Endothelial cell (in vitro differentiated cells): ENCODE data around the gene HSBP1L1. TPM values are rescaled to one million over a fixed set of nuclear protein-coding genes. Genes with fewer than 3 reads are reported as not detected.

ENCODE experiments used
- DNase-seq: peaks from one replicate; pipeline ENCODE4 v3.0.0; 2021; ENCODE audit warnings: low spot score
- H3K27ac Mint-ChIP-seq: one replicate; pipeline ENCODE4 v1.8.0; 2021; ENCODE audit warnings: mixed read lengths, inconsistent platforms; ENCODE audit not compliant: unreplicated experiment
- H3K27me3 Mint-ChIP-seq: one replicate; pipeline ENCODE4 v1.8.0; 2021; ENCODE audit warnings: mild to moderate bottlenecking, moderate library complexity, mixed read lengths, inconsistent platforms; ENCODE audit not compliant: unreplicated experiment
- H3K36me3 Mint-ChIP-seq: one replicate; pipeline ENCODE4 v1.8.0; 2021; ENCODE audit warnings: mild to moderate bottlenecking, low read depth, mixed read lengths, inconsistent platforms; ENCODE audit not compliant: unreplicated experiment
- H3K4me1 Mint-ChIP-seq: one replicate; pipeline ENCODE4 v1.8.0; 2021; ENCODE audit warnings: mild to moderate bottlenecking, mixed read lengths, inconsistent platforms; ENCODE audit not compliant: unreplicated experiment
- H3K4me3 Mint-ChIP-seq: one replicate; pipeline ENCODE4 v1.8.0; 2021; ENCODE audit warnings: mild to moderate bottlenecking, mixed read lengths, inconsistent platforms; ENCODE audit not compliant: unreplicated experiment
- H3K9me3 Mint-ChIP-seq: one replicate; pipeline ENCODE4 v1.8.0; 2021; ENCODE audit warnings: mixed read lengths, inconsistent platforms; ENCODE audit not compliant: unreplicated experiment
- CTCF ChIP-seq: fragments of 200-600 bp; sonication (generic); IDR thresholded peaks from one replicate; pipeline ENCODE4 v1.5.0; 2021; ENCODE audit warnings: antibody characterized with exemption; ENCODE audit not compliant: unreplicated experiment
- total RNA-seq: library from RNA; stranded (reverse); fragmentation: NEBNext Ultra II Directional; extraction: Animal tissue kit (Norgen Biotek cat#: 25700); gene quantifications from one replicate; pipeline ENCODE4 v1.2.1, GENCODE V29; 2021; ENCODE audit not compliant: unreplicated experiment

The HSBP1L1 gene
- total RNA-seq, 1 donor from 2014 or later = 0.87 TPM

GRCh38 chr18:79921984-79922965 is 42.2 kb upstream of the HSBP1L1 start:
- Mint-ChIP-seq H3K27me3 (peaks cover 17% of the 10 kb centered on the region), H3K9me3 (no peaks in the 10 kb centered on the region), H3K4me3 (no peak overlapping the region), H3K4me1 (no peaks in the 10 kb centered on the region), H3K27ac (no peak overlapping the region), H3K36me3 (peaks cover 32% of the 10 kb centered on the region)
- no peak for DNase-seq
- no peak for TF ChIP-seq CTCF

DNA sequence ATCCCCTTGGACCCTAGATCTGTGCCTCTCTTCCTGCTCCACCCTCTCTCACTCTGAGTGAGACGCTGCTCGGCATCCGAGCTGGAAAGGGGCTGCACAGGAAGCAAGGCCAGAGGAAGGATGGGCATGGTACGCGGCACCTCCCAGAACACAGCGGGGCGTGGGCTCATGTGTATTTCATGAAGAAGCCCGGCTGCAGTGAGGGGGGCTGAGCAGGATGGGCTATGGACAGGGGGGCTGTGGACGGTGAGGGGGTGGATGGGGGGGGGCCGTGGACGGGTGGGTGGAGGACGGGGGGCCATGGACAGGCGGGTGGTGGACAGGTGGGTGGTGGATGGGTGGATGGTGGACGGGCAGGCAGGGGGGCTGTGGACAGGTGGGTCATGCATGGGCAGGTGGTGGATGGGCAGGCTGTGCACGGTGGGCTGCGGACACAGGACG is 41.5 kb upstream of the HSBP1L1 start:
- Mint-ChIP-seq H3K36me3 (peaks cover 26% of the 10 kb centered on the region), H3K27me3 (peaks cover 13% of the 10 kb centered on the region), H3K4me3 (no peak overlapping the region), H3K4me1 (no peaks in the 10 kb centered on the region), H3K9me3 (no peaks in the 10 kb centered on the region), H3K27ac (no peak overlapping the region)
- TF ChIP-seq CTCF = no peak
- DNase-seq = peak; percentile 1

DNA sequence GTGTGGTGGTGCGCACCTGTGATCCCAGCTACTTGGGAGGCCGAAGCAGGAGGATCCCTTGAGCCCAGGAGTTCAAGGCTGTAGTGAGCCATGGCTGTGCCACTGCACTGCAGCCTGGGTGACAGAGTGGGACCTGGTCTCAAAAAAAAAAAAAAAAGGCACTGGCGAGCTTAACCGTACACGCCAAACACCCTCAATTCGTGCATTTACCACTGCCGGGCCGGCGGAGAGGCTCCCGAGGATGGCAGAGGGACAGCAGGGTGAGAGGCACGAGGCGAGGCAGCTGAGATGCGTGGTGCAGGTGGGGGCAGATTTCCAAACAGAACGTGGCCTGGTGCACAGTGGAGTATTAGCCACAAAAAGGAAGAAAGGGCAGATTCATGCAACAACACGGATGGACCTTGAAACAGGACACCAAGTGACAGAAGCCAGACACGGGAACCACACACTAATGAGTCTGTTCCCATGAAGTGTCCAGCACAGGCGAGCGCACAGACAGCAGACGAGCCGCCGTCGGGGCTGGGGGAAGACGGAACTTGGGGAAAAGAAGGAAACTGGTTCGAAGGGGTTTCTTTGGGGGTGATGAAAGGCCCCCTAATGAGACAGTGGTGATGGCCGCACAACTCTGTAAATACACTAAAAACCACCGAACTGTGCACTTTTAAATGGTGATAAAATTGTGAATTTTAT is 40.4 kb upstream of the HSBP1L1 start:
- no peak for DNase-seq
- Mint-ChIP-seq H3K9me3 (no peaks in the 10 kb centered on the region), H3K36me3 (peaks cover 28% of the 10 kb centered on the region), H3K4me1 (no peaks in the 10 kb centered on the region), H3K27me3 (peaks cover 9% of the 10 kb centered on the region), H3K27ac (no peak overlapping the region), H3K4me3 (peak overlapping the region; percentile 37)
- no peak for TF ChIP-seq CTCF

DNA sequence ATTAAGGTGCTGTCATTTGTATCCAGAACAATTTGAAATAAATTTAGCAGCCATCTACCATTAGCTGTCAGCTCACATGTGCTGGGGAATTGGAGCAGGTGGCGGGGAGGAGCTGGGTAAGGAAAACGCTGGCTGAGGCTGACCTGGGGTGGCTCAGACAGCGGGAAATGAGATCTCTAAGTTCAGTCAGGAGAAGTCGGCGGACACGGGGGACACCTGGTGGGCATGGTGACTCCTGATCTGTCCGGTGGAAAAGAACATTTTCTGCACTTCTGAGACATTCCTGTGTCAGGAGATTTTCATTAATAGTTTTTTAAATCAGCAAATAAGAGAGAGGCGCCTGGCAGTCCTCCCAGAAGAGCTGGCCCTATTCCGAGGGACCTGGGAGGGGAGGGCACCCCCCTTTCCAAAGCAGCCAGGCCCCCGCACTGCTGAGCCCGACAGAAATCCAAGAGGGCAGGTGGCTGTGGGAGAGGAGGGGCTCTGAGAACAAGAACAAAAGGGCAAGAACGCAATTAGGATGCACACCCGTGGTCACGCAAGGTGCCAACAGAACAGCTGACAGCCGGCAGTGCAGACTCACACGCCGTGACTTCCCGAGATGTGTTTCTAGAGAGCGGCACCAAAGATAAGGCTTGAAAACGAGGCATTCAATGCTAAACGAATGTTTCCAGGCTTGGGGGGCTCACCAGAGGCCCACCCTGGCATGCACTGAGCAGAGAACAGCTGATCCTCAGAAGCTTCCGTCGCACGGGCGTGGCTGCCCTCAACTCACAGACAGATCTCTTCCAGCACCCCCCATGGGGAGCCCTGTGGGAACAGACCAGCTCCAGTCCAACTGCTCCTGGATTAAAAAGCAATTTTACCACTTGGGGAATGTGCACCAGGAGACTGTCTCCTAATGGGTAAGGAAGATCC is 39.4 kb upstream of the HSBP1L1 start:
- Mint-ChIP-seq H3K36me3 (peaks cover 35% of the 10 kb centered on the region), H3K4me3 (no peak overlapping the region), H3K27me3 (peaks cover 9% of the 10 kb centered on the region), H3K9me3 (peaks cover 5% of the 10 kb centered on the region), H3K4me1 (no peaks in the 10 kb centered on the region), H3K27ac (no peak overlapping the region)
- TF ChIP-seq CTCF = no peak
- peak; percentile 2 for DNase-seq
